ENCODE results near the gene NUSAP1.

DNA sequence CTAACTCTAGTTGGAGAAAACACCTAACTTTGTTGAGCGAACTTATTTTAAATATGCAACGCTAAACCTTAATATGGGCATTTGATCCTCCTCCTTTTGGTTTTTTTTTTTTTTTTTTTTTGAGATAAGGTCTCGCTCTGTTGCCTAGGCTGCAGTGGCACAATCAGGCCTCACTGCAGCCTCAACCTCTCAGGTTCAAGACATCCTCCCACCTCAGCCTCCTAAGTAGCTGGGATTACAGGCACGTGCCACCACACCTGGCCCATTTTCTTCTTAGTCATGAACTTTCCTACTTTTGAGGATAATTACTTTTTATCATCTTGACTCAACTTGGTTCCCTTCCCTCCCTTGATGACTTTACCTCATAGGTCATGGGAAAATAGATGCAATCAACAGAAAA, 3.9 kb downstream of the NUSAP1 start:
- TF ChIP-seq POLR2A (IDR thresholded peaks at IDR 0.05; ENCODE audit: low read length) = no peak
- no peak for TF ChIP-seq CTCF (IDR thresholded peaks at IDR 0.05)
- TF ChIP-seq ZFP36 (IDR thresholded peaks at IDR 0.05; ENCODE audit: borderline replicate concordance, partially characterized antibody) = no peak
- no peak for TF ChIP-seq BHLHE40 (IDR thresholded peaks at IDR 0.05; ENCODE audit: low read depth, low read length)
- TF ChIP-seq, protein P1, sequence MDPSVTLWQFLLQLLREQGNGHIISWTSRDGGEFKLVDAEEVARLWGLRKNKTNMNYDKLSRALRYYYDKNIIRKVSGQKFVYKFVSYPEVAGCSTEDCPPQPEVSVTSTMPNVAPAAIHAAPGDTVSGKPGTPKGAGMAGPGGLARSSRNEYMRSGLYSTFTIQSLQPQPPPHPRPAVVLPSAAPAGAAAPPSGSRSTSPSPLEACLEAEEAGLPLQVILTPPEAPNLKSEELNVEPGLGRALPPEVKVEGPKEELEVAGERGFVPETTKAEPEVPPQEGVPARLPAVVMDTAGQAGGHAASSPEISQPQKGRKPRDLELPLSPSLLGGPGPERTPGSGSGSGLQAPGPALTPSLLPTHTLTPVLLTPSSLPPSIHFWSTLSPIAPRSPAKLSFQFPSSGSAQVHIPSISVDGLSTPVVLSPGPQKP (IDR thresholded peaks at IDR 0.05; ENCODE audit: low read depth, low read length) = no peak
- TF ChIP-seq TFCP2L1 (CRISPR knock-in tag; IDR thresholded peaks at IDR 0.05) = no peak
- TF ChIP-seq ESRRA (IDR thresholded peaks at IDR 0.05; ENCODE audit: borderline replicate concordance, low read length) = no peak
- no peak for TF ChIP-seq NR3C1 (IDR thresholded peaks at IDR 0.05)
- no peak for TF ChIP-seq CHD2 (IDR thresholded peaks at IDR 0.05; ENCODE audit: low read length, partially characterized antibody)
- TF ChIP-seq CEBPB (IDR thresholded peaks at IDR 0.05) = no peak
- TF ChIP-seq EHMT2 (IDR thresholded peaks at IDR 0.05; ENCODE audit: low read depth) = no peak
